ENCODE data around the gene KIAA1549.

GRCh38 chr7:138881579-138882188, 99.5 kb downstream of the KIAA1549 start:
- TF ChIP-seq POLR2A (IDR thresholded peaks at IDR 0.05), result no peak
- TF ChIP-seq, protein P1, sequence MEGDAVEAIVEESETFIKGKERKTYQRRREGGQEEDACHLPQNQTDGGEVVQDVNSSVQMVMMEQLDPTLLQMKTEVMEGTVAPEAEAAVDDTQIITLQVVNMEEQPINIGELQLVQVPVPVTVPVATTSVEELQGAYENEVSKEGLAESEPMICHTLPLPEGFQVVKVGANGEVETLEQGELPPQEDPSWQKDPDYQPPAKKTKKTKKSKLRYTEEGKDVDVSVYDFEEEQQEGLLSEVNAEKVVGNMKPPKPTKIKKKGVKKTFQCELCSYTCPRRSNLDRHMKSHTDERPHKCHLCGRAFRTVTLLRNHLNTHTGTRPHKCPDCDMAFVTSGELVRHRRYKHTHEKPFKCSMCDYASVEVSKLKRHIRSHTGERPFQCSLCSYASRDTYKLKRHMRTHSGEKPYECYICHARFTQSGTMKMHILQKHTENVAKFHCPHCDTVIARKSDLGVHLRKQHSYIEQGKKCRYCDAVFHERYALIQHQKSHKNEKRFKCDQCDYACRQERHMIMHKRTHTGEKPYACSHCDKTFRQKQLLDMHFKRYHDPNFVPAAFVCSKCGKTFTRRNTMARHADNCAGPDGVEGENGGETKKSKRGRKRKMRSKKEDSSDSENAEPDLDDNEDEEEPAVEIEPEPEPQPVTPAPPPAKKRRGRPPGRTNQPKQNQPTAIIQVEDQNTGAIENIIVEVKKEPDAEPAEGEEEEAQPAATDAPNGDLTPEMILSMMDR (IDR thresholded peaks at IDR 0.05), result no peak

All from Peyer's patch (tissue), 4 donors.